GM18499 (cell line): ENCODE results near the gene ENTPD5.
"Not testable (repeated sequence)": the region's sequence is repeated elsewhere in the genome, so short reads cannot be mapped to it uniquely, and the experiment has no call there.

Experiments used
- ATAC-seq: cut with Tn5 transposase; IDR thresholded peaks from one replicate; pipeline ENCODE4 v1.9.1; 2021; ENCODE audit warnings: moderate number of reproducible peaks; ENCODE audit not compliant: insufficient read depth, unreplicated experiment

ENTPD5 gene

GRCh38 chr14:74008843-74009499, 10.1 kb downstream of the ENTPD5 start:
- no peak for ATAC-seq

DNA sequence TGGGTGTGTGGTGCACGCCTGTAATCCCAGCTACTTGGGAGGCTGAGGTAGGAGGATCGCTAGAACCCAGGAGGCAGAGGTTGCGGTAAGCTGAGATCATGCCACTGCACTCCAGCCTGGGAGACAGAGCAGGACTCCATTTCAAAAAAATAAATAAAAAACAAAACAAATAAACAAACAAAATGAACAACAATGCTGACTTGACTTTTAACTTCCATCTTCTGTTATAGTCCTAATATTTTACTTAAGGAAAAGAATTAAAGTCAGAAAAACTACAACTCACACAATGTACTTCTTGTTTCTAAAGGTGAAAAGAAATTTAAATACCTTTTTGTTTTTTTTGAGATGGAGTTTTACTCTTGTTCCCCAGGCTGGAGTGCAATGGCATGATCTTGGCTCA, 13.4 kb downstream of the ENTPD5 start:
- ATAC-seq: not testable (repeated sequence)

DNA sequence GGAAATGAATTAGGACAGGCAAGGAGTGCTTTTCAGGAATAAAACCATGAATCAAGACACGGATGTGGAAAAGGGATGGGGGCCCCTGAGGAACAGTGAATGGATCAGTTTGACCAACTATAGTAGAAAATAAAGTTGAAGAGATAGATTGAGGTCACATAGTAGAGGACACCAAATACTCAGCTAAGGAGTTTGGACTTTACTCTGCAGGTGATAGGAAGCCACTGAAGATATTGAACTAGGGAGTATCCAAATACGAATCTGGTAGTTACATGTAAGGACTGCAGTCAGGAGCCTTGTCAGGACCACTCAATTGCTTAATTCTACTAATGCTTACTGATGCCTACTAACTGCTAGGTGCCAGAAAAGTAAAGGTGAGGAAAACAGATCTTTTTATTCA, 20.4 kb downstream of the ENTPD5 start:
- no peak for ATAC-seq

DNA sequence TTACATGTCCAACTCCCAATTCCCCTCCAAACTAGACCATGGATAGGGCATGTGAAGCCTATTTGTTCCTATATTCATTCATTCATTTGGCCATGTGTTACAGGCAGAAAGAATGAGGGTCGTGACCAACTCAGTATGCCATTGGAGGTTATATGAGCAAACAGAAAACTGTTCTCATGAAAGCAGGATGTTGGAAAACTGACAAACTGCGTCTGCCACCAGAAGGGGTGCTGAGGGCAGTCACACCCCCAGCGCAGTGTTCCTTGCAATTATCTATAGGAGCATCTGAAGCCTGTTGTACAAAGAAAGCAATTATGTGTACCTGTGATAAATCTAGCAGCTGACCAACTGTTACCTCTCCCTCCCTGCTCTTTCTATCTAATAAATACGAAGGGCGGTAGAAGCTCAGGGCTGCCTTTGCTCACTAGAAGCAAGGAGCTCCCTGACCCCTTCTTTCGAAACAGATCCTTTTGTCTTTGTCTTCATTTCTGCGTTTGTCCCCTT, 21.1 kb downstream of the ENTPD5 start:
- ATAC-seq: no peak

GRCh38 chr14:73997108-73997943, 21.8 kb downstream of the ENTPD5 start:
- ATAC-seq: no peak

DNA sequence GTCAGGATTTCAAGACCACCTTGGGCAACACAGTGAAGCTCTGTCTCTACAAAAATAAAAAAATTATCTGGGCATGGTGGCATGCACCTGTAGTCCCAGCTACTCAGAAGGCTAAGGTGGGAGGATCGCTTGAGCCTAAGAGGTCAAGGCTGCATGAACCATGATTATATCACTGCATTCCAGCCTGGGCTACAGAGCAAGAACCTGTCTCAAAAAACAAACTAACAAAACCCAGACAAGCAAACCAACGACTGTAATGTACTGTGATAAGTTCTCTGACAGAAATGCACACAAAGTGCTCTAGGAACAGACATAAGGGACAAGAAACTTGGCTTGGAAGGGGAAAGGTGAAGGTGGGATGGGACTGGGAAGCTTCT, 22.4 kb downstream of the ENTPD5 start:
- no peak for ATAC-seq

DNA sequence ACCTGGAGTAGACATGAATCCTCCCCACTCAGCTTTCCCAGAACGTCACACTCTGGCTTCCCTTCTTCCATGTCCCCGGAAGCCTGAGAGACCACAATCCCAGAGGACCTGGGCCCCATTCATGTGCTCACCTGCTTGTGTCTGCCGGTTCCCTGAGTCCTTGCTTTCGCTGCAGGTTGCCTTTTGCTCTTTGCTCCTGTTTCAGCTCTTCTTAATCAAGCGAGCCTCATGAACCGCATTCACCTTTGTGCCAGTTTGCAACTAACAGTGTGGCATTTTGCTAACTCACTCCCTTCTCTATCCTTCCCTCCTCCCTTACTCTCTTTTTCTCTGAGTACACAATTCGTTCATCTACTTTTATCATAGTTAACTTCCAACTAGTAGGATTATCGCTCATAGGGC, 23.1 kb downstream of the ENTPD5 start:
- no peak for ATAC-seq

- ATAC-seq: not testable (repeated sequence)
Measured at GRCh38 chr14:73994926-73995325, 24.2 kb downstream of the ENTPD5 start.

GRCh38 chr14:73991092-73991491, 28.0 kb downstream of the ENTPD5 start:
- ATAC-seq: no peak

DNA sequence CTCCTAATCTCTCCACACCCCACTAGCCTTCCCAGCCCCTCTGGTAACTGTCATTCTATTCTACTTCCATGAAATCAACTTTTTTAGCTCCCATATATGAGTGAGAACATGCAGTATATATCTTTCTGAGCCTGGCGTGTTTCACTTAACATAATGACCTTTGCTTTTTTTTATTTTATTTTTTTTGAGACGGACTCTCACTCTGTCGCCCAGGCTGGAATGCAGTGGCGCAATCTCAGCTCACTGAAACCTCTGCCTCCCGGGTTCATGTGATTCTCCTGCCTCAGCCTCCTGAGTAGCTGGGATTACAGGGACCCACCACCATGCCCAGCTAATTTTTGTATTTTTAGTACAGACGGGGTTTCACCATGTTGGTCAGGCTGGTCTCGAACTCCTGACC, 30.4 kb downstream of the ENTPD5 start:
- not testable (repeated sequence) for ATAC-seq

DNA sequence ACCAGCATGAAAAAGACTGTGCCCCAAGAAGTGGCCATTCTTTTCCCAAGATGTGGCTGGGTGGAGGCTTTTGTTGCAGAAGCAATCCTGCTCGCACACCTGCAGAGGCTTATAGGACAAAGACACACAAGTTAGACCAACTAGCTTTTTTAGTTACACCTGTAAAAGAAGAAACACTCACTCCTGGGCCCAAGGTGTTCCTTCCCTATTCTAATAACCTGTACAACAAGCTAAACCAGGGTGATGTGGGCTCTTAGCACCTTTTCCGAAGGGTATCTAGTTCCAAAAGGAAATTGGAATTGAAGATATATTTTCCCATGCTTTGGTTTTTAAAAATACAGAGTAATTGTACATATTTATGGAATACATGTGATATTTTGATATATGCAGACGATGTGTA, 31.0 kb downstream of the ENTPD5 start:
- ATAC-seq: no peak

GRCh38 chr14:73977896-73978295, 41.2 kb downstream of the ENTPD5 start:
- ATAC-seq: no peak

DNA sequence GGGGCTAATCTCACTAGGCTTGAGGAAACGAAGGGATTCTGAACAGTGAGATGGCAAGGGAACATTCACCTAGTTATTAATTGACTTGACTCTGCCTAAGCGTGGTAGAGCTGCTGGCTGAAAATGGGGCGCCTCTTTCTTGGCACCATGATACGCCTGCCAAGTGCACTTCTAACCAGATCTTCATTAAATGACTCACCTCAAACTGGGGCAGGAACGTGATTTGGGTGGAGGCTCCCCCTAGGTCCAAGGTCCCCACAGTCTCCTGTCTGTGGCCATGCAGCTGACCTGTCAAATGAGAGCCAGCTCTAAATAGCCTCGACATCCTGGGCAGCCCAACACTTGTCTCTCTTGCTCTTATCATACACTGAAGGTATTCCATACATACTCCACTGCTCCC, 43.0 kb downstream of the ENTPD5 start:
- ATAC-seq: no peak

DNA sequence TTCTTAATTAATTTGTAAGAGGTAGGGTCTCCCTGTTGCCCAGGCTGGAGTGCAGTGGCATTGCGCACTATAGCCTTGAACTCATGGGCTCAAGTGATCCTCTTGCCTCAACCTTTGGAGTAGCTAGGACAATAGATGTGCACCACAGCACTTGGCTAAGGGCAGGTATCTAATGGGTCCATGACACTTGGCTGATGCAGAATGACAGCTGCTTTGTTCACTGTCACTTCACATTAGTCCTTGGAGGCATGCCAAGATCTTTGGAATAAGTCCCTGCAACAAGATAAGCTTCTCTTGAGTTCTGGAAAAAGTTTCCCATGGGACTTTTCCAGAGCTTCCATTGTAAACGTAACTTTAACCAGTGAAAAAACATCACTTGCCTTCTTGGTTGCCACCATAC, 45.6 kb downstream of the ENTPD5 start:
- ATAC-seq: no peak

DNA sequence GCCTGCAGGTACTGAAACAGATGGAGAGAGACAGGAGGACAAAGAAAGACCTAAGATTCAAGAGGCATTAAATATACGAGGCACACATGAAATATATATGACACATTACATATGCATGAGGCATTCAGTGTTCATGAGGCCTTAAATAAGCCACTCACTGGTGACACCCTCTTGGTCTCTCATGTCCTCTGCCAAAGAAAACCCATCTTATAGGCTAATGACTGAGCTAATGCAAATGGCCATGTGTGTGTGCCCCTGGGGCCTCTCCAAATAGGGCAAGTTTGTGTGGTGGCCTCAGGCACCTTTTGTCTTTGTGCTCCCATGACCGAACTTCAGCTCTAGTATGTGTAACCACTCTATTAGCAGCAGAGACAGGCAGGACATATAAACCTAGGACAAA, 50.2 kb downstream of the ENTPD5 start:
- ATAC-seq: no peak

- no peak for ATAC-seq
Measured at GRCh38 chr14:73965216-73965615, 53.9 kb downstream of the ENTPD5 start.

DNA sequence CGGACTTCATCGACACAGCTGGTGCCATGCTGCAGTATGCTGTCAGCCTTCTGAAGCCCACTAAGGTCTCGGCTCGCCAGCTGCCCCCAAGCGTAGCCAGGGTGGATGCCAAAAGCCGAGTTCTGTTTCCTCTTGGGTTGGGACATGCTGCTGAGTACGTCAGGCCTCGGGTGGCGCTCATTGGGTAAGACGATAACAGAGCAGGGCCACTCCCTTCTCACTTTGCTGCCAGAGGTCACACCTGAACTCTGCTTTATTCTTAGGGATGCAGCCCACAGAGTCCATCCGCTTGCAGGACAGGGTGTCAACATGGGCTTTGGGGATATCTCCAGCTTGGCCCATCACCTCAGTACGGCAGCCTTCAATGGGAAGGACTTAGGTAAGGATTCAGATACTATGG, 57.9 kb downstream of the ENTPD5 start:
- no peak for ATAC-seq

- no peak for ATAC-seq
Measured at GRCh38 chr14:73958591-73958990, 60.5 kb downstream of the ENTPD5 start.

GRCh38 chr14:73955674-73956073, 63.4 kb downstream of the ENTPD5 start:
- ATAC-seq: no peak

GRCh38 chr14:73953731-73954130, 65.4 kb downstream of the ENTPD5 start:
- no peak for ATAC-seq
